Measurements from ENCODE around the gene C2CD2.
A peak's percentile ranks its signal among the peaks of the same experiment; 100 is the strongest.
"Not testable (repeated sequence)": the region's sequence is repeated elsewhere in the genome, so short reads cannot be mapped to it uniquely, and the experiment has no call there.

C2CD2 gene

GRCh38 chr21:41953831-41954653, at the start of gene C2CD2:
Gene C2CD2, minus strand, starts transcription at chr21:41954018. Its CDS starts 370 bp downstream, at chr21:41953648.
- DNase-seq (ENCODE audit: low spot score) = peak; percentile 92

GRCh38 chr21:42003051-42003461, 49.2 kb upstream of the C2CD2 start:
- peak; percentile 99 for DNase-seq (ENCODE audit: low spot score)

- peak; percentile 98 for DNase-seq (ENCODE audit: low spot score)
Observed at GRCh38 chr21:42002421-42002958, 48.7 kb upstream of the C2CD2 start.

GRCh38 chr21:42001781-42002180, 48.0 kb upstream of the C2CD2 start:
- no peak for DNase-seq (ENCODE audit: low spot score)

GRCh38 chr21:42000908-42001307, 47.1 kb upstream of the C2CD2 start:
- no peak for DNase-seq (ENCODE audit: low spot score)

- no peak for DNase-seq (ENCODE audit: low spot score)
Observed at GRCh38 chr21:41997657-41998056, 43.8 kb upstream of the C2CD2 start.

GRCh38 chr21:41995577-41995976, 41.8 kb upstream of the C2CD2 start:
- DNase-seq (ENCODE audit: low spot score) = no peak

GRCh38 chr21:41994613-41995012, 40.8 kb upstream of the C2CD2 start:
- not testable (repeated sequence) for DNase-seq (ENCODE audit: low spot score)

- DNase-seq (ENCODE audit: low spot score) = no peak
Observed at GRCh38 chr21:41993744-41994143, 39.9 kb upstream of the C2CD2 start.

- no peak for DNase-seq (ENCODE audit: low spot score)
Observed at GRCh38 chr21:41992576-41992975, 38.8 kb upstream of the C2CD2 start.

- no peak for DNase-seq (ENCODE audit: low spot score)
Observed at GRCh38 chr21:41991659-41992058, 37.8 kb upstream of the C2CD2 start.

- DNase-seq (ENCODE audit: low spot score) = no peak
Observed at GRCh38 chr21:41989698-41990097, 35.9 kb upstream of the C2CD2 start.

- DNase-seq (ENCODE audit: low spot score) = no peak
Observed at GRCh38 chr21:41987310-41987709, 33.5 kb upstream of the C2CD2 start.

GRCh38 chr21:41985662-41986416, 32.0 kb upstream of the C2CD2 start:
- DNase-seq (ENCODE audit: low spot score) = no peak

- no peak for DNase-seq (ENCODE audit: low spot score)
Observed at GRCh38 chr21:41983229-41983628, 29.4 kb upstream of the C2CD2 start.

GRCh38 chr21:41980561-41980960, 26.7 kb upstream of the C2CD2 start:
- no peak for DNase-seq (ENCODE audit: low spot score)

GRCh38 chr21:41979751-41980369, 26.0 kb upstream of the C2CD2 start:
- DNase-seq (ENCODE audit: low spot score) = no peak

GRCh38 chr21:41979335-41979734, 25.5 kb upstream of the C2CD2 start:
- DNase-seq (ENCODE audit: low spot score) = no peak

GRCh38 chr21:41977034-41977950, 23.5 kb upstream of the C2CD2 start:
- DNase-seq (ENCODE audit: low spot score) = no peak

- DNase-seq (ENCODE audit: low spot score) = no peak
Observed at GRCh38 chr21:41976611-41977010, 22.8 kb upstream of the C2CD2 start.

All from RKO (cell line).